IMR-90 (cell line): ENCODE data around the gene PMIS2. TPM values are rescaled to one million over a fixed set of nuclear protein-coding genes. Genes with fewer than 3 reads are reported as not detected.

Source experiments
- ATAC-seq: fragments of 200-7000 bp; cut with Tn5 transposase; 2 replicates; pipeline ENCODE4 v1.9.1; 2020; ENCODE audit warnings: low read depth, mild to moderate bottlenecking, moderate library complexity
- BruUV-seq: library from RNA; stranded (reverse); fragments of 400-500 nt; replicated peaks from 2 replicates; lab custom pipeline; 2021; lab: Mats Ljungman, UMichigan
- CTCF ChIA-PET: fragments of 300-600 bp; formaldehyde crosslinking; extraction: SDS; loops from one replicate; lab custom pipeline; 2021; ENCODE audit warnings: antibody characterized with exemption; lab: Yijun Ruan, JAX
- POLR2A ChIA-PET: fragments of 300-600 bp; sonication (Branson Sonifier 250); formaldehyde crosslinking; loops from one replicate; lab custom pipeline; 2022; ENCODE audit warnings: antibody characterized with exemption; ENCODE audit not compliant: unreplicated experiment; lab: Charles Lee
- DNase-seq: peaks from one replicate; pipeline ENCODE4 v3.0.0; 2013
- H2AFZ ChIP-seq: replicated peaks from 2 replicates; pipeline ENCODE3; 2013; ENCODE audit warnings: low read length, mild to moderate bottlenecking; ENCODE audit not compliant: poor library complexity
- H2AK5ac ChIP-seq: 2 replicates; pipeline ENCODE4 v1.6.1; 2013; ENCODE audit warnings: low read depth, low read length, inconsistent platforms
- H2AK9ac ChIP-seq: replicated peaks from 2 replicates; pipeline ENCODE3; 2013; ENCODE audit warnings: mild to moderate bottlenecking, low read depth, low read length, moderate library complexity; ENCODE audit not compliant: poor library complexity
- H2BK120ac ChIP-seq: 2 replicates; pipeline ENCODE4 v1.6.1; 2013; ENCODE audit warnings: low read depth, low read length, inconsistent platforms
- H2BK15ac ChIP-seq: 3 replicates; pipeline ENCODE4 v1.6.1; 2013; ENCODE audit warnings: low read depth, low read length, inconsistent platforms
- H2BK20ac ChIP-seq: 2 replicates; pipeline ENCODE4 v1.6.1; 2013; ENCODE audit warnings: low read depth, mild to moderate bottlenecking, inconsistent platforms, low read length, moderate library complexity
- H2BK5ac ChIP-seq: 2 replicates; pipeline ENCODE4 v1.6.1; 2013; ENCODE audit warnings: mild to moderate bottlenecking, low read depth, low read length, inconsistent platforms; ENCODE audit not compliant: poor library complexity, severe bottlenecking
- H3K14ac ChIP-seq: replicated peaks from 2 replicates; pipeline ENCODE4 v1.6.1; 2013; ENCODE audit warnings: low read depth, low read length, inconsistent platforms
- H3K18ac ChIP-seq: 2 replicates; pipeline ENCODE4 v1.6.1; 2013; ENCODE audit warnings: low read depth, low read length, control low read depth
- H3K23ac ChIP-seq: 2 replicates; pipeline ENCODE4 v1.6.1; 2013; ENCODE audit warnings: low read depth, low read length, inconsistent platforms
- H3K27ac ChIP-seq: 2 replicates; pipeline ENCODE4 v1.5.1; 2013; ENCODE audit warnings: mild to moderate bottlenecking, control low read depth, low read length; ENCODE audit not compliant: insufficient read depth
- H3K27me3 ChIP-seq: 2 replicates; pipeline ENCODE4 v1.6.1; 2013; ENCODE audit warnings: low read length; ENCODE audit not compliant: control insufficient read depth, insufficient read depth
- H3K36me3 ChIP-seq: 2 replicates; pipeline ENCODE4 v1.6.1; 2013; ENCODE audit warnings: low read length, mixed read lengths; ENCODE audit not compliant: control insufficient read depth, insufficient read depth
- H3K4ac ChIP-seq: 2 replicates; pipeline ENCODE4 v1.6.1; 2013; ENCODE audit warnings: low read depth, low read length, inconsistent platforms
- H3K4me1 ChIP-seq: 2 replicates; pipeline ENCODE4 v1.6.1; 2013; ENCODE audit warnings: low read length, mixed read lengths; ENCODE audit not compliant: control insufficient read depth, insufficient read depth
- H3K4me2 ChIP-seq: 2 replicates; pipeline ENCODE4 v1.6.1; 2013; ENCODE audit warnings: low read depth, mild to moderate bottlenecking, control low read depth, low read length, moderate library complexity
- H3K4me3 ChIP-seq: 2 replicates; pipeline ENCODE4 v1.5.1; 2013; ENCODE audit warnings: low read depth, mild to moderate bottlenecking, control low read depth, low read length, moderate library complexity; ENCODE audit not compliant: insufficient read depth
- H3K56ac ChIP-seq: 2 replicates; pipeline ENCODE4 v1.6.1; 2013; ENCODE audit warnings: low read length, inconsistent platforms; ENCODE audit not compliant: insufficient read depth; ENCODE audit errors: extremely low read depth
- H3K79me1 ChIP-seq, 2 experiments: 2 replicates each; pipeline ENCODE4 v1.6.1; 2013; ENCODE audit warnings: low read length in 2 of 2, inconsistent platforms in 1 of 2, low read depth in 1 of 2
- H3K9ac ChIP-seq: 2 replicates; pipeline ENCODE4 v1.6.1; 2013; ENCODE audit warnings: low read depth, low read length, control low read depth
- H3K9me1 ChIP-seq: 2 replicates; pipeline ENCODE4 v1.6.1; 2013; ENCODE audit warnings: low read length, inconsistent platforms; ENCODE audit not compliant: insufficient read depth
- H3K9me3 ChIP-seq: 2 replicates; pipeline ENCODE4 v1.6.1; 2013; ENCODE audit warnings: low read length; ENCODE audit not compliant: control insufficient read depth, insufficient read depth
- H4K20me1 ChIP-seq: 2 replicates; pipeline ENCODE4 v1.6.1; 2013; ENCODE audit warnings: low read length, inconsistent platforms; ENCODE audit not compliant: insufficient read depth
- H4K5ac ChIP-seq: 2 replicates; pipeline ENCODE4 v1.6.1; 2013; ENCODE audit warnings: mild to moderate bottlenecking, low read depth, low read length, control low read depth
- H4K8ac ChIP-seq, 2 experiments: 2 replicates each; pipeline ENCODE4 v1.6.1; 2013; ENCODE audit warnings: low read depth in 2 of 2, low read length in 2 of 2, control low read depth in 1 of 2, inconsistent platforms in 1 of 2
- H4K91ac ChIP-seq: 2 replicates; pipeline ENCODE4 v1.6.1; 2013; ENCODE audit warnings: low read depth, low read length, inconsistent platforms; ENCODE audit not compliant: insufficient read depth
- BHLHE40 ChIP-seq: fragments of 150-350 bp; IDR thresholded peaks from 2 replicates; pipeline ENCODE4 v1.6.1; 2016; ENCODE audit warnings: mild to moderate bottlenecking, low read depth, low read length
- CTCF ChIP-seq: conservative IDR thresholded peaks from 2 replicates; pipeline ENCODE4 v1.5.1; 2012; ENCODE audit warnings: mild to moderate bottlenecking, low read depth, low read length, improper control_type of control experiment
- FOS ChIP-seq: fragments of 150-350 bp; IDR thresholded peaks from 2 replicates; pipeline ENCODE4 v1.6.1; 2016; ENCODE audit warnings: low read depth, low read length
- MAFK ChIP-seq: IDR thresholded peaks from 2 replicates; pipeline ENCODE4 v1.6.1; 2012; ENCODE audit warnings: low read depth, low read length, improper control_type of control experiment
- MAZ ChIP-seq: IDR thresholded peaks from 2 replicates; pipeline ENCODE4 v1.6.1; 2012; ENCODE audit warnings: low read depth, mild to moderate bottlenecking, low read length, improper control_type of control experiment, moderate library complexity, borderline replicate concordance
- MXI1 ChIP-seq: IDR thresholded peaks from 2 replicates; pipeline ENCODE4 v1.6.1; 2012; ENCODE audit warnings: low read depth, mild to moderate bottlenecking, low read length, moderate library complexity, borderline replicate concordance
- NFE2L2 ChIP-seq: fragments of 150-350 bp; IDR thresholded peaks from 2 replicates; pipeline ENCODE4 v1.6.1; 2016; ENCODE audit warnings: low read depth, mild to moderate bottlenecking, low read length
- POLR2A ChIP-seq: IDR thresholded peaks from 2 replicates; pipeline ENCODE4 v1.6.1; 2012; ENCODE audit warnings: mild to moderate bottlenecking, low read depth, low read length
- SMC3 ChIP-seq: fragments of 150-350 bp; IDR thresholded peaks from 2 replicates; pipeline ENCODE4 v1.6.1; 2016; ENCODE audit warnings: low read depth, mild to moderate bottlenecking, antibody characterized with exemption, low read length, moderate library complexity
- USF2 ChIP-seq: fragments of 150-350 bp; IDR thresholded peaks from 2 replicates; pipeline ENCODE4 v1.6.1; 2017; ENCODE audit warnings: mild to moderate bottlenecking, antibody characterized with exemption, low read length, low read depth
- WGBS, 2 experiments: methylation state at CpG; one replicate each; pipeline versions ENCODE4 v1.1.5 to v1.1.7; 2013; ENCODE audit warnings: missing lambda C conversion rate in 2 of 2; ENCODE audit not compliant: insufficient read length in 1 of 2; ENCODE audit errors: extremely low coverage in 2 of 2; 5-methylcytosine and 5-hydroxymethylcytosine counted together
- dilution Hi-C: fragments of 300-500 bp; cut with HindIII; formaldehyde crosslinking; loops from one replicate; pipeline ENCODE4 v1.14.3; 2018; ENCODE audit warnings: low sequenced_read_pairs; ENCODE audit not compliant: unreplicated experiment
- in situ Hi-C: fragments of 300-500 bp; cut with MboI; formaldehyde crosslinking; loops from 3 replicates; pipeline ENCODE4 v1.14.3; 2019; ENCODE audit warnings: low sequenced_read_pairs, inconsistent platforms, mixed read lengths
- intact Hi-C: fragments of 100-400 bp; cut with micrococcal nuclease; formaldehyde crosslinking; loops from 2 replicates; pipeline ENCODE4 v1.10.0; 2022
- polyA plus RNA-seq, 3 experiments: library from polyadenylated mRNA; depleted of rRNA; stranded (reverse); fragments of >200 nt; gene quantifications; 2 replicates each; pipeline ENCODE4 v1.2.3, GENCODE V29; 2012; ENCODE audit warnings: low replicate concordance in 1 of 3
- total RNA-seq: library from RNA; depleted of rRNA; stranded (reverse); fragments of >200 nt; gene quantifications from 2 replicates; pipeline ENCODE4 v1.2.3, GENCODE V29; 2012

The PMIS2 gene
- total and polyA plus RNA-seq, 2 of the 4 experiments (the other 2 are of a cell fraction): not detected

GRCh38 chr19:35608251-35608650, 22.3 kb downstream of the PMIS2 start:
- ATAC-seq (no peak), DNase-seq (no peak)
- no peak overlapping the region for H3K23ac ChIP-seq
- H3K4ac ChIP-seq: no peak overlapping the region
- no peaks in the 10 kb centered on the region for H3K27me3 ChIP-seq
- no peak overlapping the region for H2BK120ac ChIP-seq
- H3K18ac ChIP-seq: no peak overlapping the region
- H4K91ac ChIP-seq: no peak overlapping the region
- no peak overlapping the region for H3K4me3 ChIP-seq
- H3K56ac ChIP-seq: no peak overlapping the region
- H3K27ac ChIP-seq: no peak overlapping the region
- ChIA-PET CTCF (no interaction called here), POLR2A (no interaction called here)
- peaks cover 6% of the 10 kb centered on the region for H3K9me3 ChIP-seq
- peaks cover 7% of the 10 kb centered on the region; the same call in 1 of the 2 replicates for H3K9me1 ChIP-seq
- H3K4me2 ChIP-seq: no peak overlapping the region
- no peak overlapping the region for H3K14ac ChIP-seq
- H2AFZ ChIP-seq: no peak overlapping the region
- no peak overlapping the region for H3K9ac ChIP-seq
- H3K79me1 ChIP-seq: peaks cover 0 to 5% of the 10 kb centered on the region in 2 experiments; a peak in 1 of 4 replicates
- dilution Hi-C loops (no loop called here), in situ Hi-C loops (no loop called here), intact Hi-C loops (no loop called here)
- no peak overlapping the region for H2AK5ac ChIP-seq
- no peaks in the 10 kb centered on the region for H3K36me3 ChIP-seq
- H2BK15ac ChIP-seq: no peak overlapping the region
- no peaks in the 10 kb centered on the region for H3K4me1 ChIP-seq
- no peak overlapping the region for H4K5ac ChIP-seq
- no TSS peak for BruUV-seq
- no peak overlapping the region for H4K8ac ChIP-seq
- H2BK20ac ChIP-seq: no peak overlapping the region
- no peaks in the 10 kb centered on the region for H4K20me1 ChIP-seq
- TF ChIP-seq MXI1: no peak
- no peak for TF ChIP-seq FOS
- no peak for TF ChIP-seq SMC3
- TF ChIP-seq NFE2L2: no peak
- TF ChIP-seq MAZ: no peak
- no peak for TF ChIP-seq BHLHE40
- TF ChIP-seq CTCF: no peak
- no peak for TF ChIP-seq USF2
- no peak for TF ChIP-seq MAFK
- TF ChIP-seq POLR2A: no peak
- H2AK9ac ChIP-seq: no peak overlapping the region
- no peak overlapping the region for H2BK5ac ChIP-seq
- no CpG with 5 or more reads among the region's 2 CpGs for WGBS, 2 experiments
